Activated T-cell treated with anti-CD3 and anti-CD28 coated beads, Interleukin-2, amount 50 U/mL, for 4 hours (primary cell): Measurements from ENCODE around the gene INO80. TPM values are rescaled to one million over a fixed set of nuclear protein-coding genes. Genes with fewer than 3 reads are reported as not detected.

ENCODE experiments used
- ATAC-seq, 2 donors: fragments of 200-7000 bp; cut with Tn5 transposase; one replicate each; pipeline ENCODE4 v1.10.0; 2021
- DNase-seq: peaks from one replicate; pipeline ENCODE4 v3.0.0-alpha.2; 2020
- H3K27me3 Mint-ChIP-seq: one replicate; pipeline ENCODE4 v1.8.0; 2021; ENCODE audit warnings: low read depth, mixed read lengths
- H3K36me3 Mint-ChIP-seq: one replicate; pipeline ENCODE4 v1.8.0; 2022; ENCODE audit warnings: mixed read lengths; ENCODE audit not compliant: insufficient read depth
- H3K4me1 Mint-ChIP-seq: one replicate; pipeline ENCODE4 v1.8.0; 2021; ENCODE audit warnings: low read depth, mixed read lengths
- H3K4me3 Mint-ChIP-seq: one replicate; pipeline ENCODE4 v1.8.0; 2021; ENCODE audit warnings: mild to moderate bottlenecking, moderate library complexity, mixed read lengths
- H3K9me3 Mint-ChIP-seq: one replicate; pipeline ENCODE4 v1.8.0; 2021; ENCODE audit warnings: mixed read lengths
- total RNA-seq, 3 donors: library from RNA; stranded (reverse); gene quantifications; one replicate each; pipeline ENCODE4 v1.2.1, GENCODE V29; 2021

The INO80 gene
- total RNA-seq, 3 donors from 2014 or later, result 39.2 to 42.0 (median 40.5) TPM

DNA sequence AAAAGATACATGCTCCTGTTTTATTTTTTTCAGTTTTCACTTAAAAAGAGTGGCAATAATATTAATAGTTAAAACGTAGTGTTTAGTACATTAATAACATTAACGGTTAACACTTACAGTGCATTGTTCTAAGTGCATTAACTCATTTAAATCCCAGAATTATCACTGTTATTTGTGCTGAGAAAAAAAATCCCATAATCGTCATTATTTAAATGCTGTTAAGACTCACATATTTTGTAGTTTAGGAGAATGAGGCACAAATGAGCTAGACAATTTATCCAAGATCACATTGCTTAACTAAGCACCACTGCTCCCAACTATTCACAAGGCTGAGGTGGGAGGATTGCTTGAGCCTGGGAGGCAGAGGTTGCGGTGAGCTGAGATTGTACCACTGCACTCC, 127.9 kb downstream of the INO80 start:
- peaks cover 49% of the 10 kb centered on the region for H3K36me3 Mint-ChIP-seq
- ATAC-seq (no peak), DNase-seq (no peak)
- no peaks in the 10 kb centered on the region for H3K27me3 Mint-ChIP-seq
- peaks cover 15% of the 10 kb centered on the region for H3K4me1 Mint-ChIP-seq
- no peak overlapping the region for H3K4me3 Mint-ChIP-seq
- H3K9me3 Mint-ChIP-seq, result no peaks in the 10 kb centered on the region

DNA sequence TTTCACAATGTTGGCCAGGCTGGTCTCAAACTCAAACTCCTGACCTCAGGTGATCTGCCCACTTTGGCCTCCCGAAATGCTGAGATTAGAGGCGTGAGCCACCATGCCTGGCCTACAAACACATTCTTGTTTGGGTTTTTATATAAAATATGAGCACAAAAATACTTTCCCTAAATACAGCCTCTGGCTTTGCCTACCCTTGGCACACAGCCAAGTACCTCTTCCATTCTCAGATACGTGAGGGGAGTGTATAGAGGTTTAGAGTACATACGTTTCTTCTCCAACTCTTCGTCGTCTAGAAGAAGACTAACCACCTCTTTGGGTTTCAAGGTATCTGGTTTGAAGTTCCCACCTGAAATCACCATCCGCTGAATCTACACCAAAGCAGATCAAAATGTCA, 129.3 kb downstream of the INO80 start:
- DNase-seq, result no peak
- Mint-ChIP-seq H3K36me3 (peaks cover 54% of the 10 kb centered on the region), H3K9me3 (no peaks in the 10 kb centered on the region), H3K4me1 (peaks cover 15% of the 10 kb centered on the region), H3K27me3 (no peaks in the 10 kb centered on the region), H3K4me3 (no peak overlapping the region)
- ATAC-seq, result no peak

DNA sequence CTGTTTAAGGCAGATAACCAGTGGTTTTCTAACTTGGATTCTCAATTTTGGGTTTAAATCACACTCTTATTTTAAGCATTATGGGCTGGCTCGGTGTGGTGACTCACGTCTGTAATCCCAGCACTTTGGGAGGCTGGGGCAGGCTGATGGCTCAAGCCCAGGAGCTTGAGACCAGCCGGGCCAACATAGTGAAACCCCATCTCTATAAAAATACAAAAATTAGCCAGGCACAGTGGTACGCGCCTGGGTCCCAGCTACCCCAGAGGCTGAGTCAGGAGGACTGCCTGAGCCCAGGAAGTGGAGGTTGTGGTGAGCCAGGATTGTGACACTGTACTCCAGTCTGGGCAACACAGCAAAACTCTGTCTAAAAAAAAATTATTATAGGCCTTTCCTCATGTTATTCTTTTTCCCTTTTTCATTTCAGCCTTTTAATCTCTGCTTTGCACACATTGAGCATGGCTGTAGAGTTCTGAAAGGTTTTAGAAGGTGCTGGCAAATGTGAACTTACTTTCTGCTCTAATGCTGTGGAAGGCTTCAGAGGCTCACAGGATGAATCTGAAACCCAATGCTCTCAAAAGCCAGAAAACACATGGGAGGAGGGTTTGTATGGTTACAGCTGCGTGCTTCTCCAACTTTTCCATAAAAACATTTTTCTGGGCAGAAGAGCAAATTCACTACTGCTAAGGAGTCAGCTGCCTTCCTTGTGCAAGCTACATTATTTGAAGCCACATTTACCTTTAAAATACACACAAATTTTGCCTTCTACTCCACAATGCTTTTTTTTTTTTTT, 130.3 kb downstream of the INO80 start:
- Mint-ChIP-seq H3K36me3 (peaks cover 58% of the 10 kb centered on the region), H3K4me1 (peaks cover 9% of the 10 kb centered on the region), H3K4me3 (no peak overlapping the region), H3K27me3 (no peaks in the 10 kb centered on the region), H3K9me3 (no peaks in the 10 kb centered on the region)
- DNase-seq (no peak), ATAC-seq (no peak)

DNA sequence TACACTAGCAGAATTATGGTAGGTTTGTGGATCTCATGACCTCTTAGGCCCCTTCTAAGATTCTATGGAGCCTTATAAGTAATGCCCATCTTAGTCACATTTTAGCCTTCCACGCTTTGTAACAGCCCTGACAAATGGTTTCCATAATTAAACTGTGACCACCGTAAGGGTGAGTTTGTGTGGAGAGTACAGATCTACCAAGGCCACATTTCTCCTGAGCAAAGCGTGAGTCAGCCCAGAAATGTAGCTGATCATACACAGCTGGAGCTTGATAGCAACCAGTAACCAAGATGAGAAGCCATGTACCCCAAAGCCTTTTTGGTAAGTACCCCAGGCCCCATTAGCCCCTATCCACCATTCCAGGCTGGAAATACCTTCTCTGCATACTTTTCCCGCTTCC, 131.1 kb downstream of the INO80 start:
- Mint-ChIP-seq H3K36me3 (peaks cover 59% of the 10 kb centered on the region), H3K4me3 (no peak overlapping the region), H3K27me3 (no peaks in the 10 kb centered on the region), H3K9me3 (no peaks in the 10 kb centered on the region), H3K4me1 (peaks cover 2% of the 10 kb centered on the region)
- ATAC-seq (no peak), DNase-seq (no peak)

DNA sequence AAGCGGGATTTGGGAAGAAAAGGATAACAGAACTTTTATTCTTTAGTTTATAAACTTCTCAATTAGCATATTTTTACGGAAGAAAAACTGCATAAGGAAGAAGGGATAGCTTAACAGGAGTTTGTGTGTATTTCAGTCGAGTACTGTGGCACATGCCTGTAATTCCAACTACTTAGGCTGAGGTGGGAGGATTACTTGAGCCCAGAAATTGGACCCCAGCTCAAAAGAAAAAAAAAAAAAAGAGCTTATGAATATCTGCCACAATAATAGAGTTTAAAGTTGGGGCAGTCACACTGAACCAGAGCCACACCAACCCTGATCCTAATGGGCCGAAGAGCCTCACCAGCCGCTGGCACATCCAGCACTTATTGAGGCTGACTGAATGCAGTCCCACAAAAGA, 131.7 kb downstream of the INO80 start:
- H3K9me3 Mint-ChIP-seq, result no peaks in the 10 kb centered on the region
- no peaks in the 10 kb centered on the region for H3K27me3 Mint-ChIP-seq
- peaks cover 58% of the 10 kb centered on the region for H3K36me3 Mint-ChIP-seq

DNA sequence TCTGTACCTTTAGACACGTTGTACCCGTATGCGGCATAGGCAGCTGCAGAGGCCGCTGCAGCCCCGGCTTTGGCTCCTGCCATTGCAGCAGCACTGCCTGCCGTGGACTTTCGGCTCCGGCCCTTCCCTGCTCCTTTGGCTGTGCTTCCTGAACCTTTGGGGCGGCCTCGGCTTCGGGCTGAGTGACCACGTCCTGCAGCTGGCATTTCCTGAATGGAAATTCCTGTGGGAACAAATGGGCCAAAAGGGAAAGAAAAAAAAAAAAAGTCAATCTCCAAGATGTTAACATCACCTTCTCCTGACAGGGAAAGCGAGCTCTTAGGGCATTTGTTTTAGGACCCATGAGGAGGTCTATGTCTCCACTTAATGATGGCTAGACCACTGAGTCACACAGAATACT, 133.2 kb downstream of the INO80 start:
- no peaks in the 10 kb centered on the region for H3K9me3 Mint-ChIP-seq
- peaks cover 63% of the 10 kb centered on the region for H3K36me3 Mint-ChIP-seq
- ATAC-seq (no peak), DNase-seq (no peak)
- H3K27me3 Mint-ChIP-seq, result no peaks in the 10 kb centered on the region
- H3K4me3 Mint-ChIP-seq, result no peak overlapping the region
- H3K4me1 Mint-ChIP-seq, result no peaks in the 10 kb centered on the region

More for the DNA sequence above, 131.7 kb downstream of the INO80 start:
- H3K4me1 Mint-ChIP-seq, result no peaks in the 10 kb centered on the region
- ATAC-seq (no peak), DNase-seq (no peak)
- no peak overlapping the region for H3K4me3 Mint-ChIP-seq

DNA sequence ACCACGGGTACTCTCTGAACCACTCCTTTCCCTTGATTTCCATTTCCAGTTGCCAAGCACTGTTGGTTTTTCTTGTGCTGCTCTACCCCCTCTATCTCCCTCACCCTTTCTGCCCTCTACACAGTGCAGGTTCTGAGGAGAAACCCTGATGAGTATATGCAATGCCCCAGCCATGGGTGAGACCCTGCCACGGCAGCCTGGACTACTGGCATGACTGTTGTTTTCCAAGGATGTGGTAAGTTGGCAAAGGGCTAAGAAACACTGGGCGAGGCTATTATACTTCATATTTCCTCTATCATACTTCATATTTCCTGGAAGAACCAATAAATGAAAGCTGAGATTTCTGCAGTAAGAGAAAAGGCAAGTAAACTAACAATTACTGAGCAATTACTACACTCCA, 134.9 kb downstream of the INO80 start:
- Mint-ChIP-seq H3K4me3 (no peak overlapping the region), H3K9me3 (no peaks in the 10 kb centered on the region), H3K36me3 (peaks cover 57% of the 10 kb centered on the region), H3K4me1 (no peaks in the 10 kb centered on the region), H3K27me3 (no peaks in the 10 kb centered on the region)
- DNase-seq (no peak), ATAC-seq (no peak)

DNA sequence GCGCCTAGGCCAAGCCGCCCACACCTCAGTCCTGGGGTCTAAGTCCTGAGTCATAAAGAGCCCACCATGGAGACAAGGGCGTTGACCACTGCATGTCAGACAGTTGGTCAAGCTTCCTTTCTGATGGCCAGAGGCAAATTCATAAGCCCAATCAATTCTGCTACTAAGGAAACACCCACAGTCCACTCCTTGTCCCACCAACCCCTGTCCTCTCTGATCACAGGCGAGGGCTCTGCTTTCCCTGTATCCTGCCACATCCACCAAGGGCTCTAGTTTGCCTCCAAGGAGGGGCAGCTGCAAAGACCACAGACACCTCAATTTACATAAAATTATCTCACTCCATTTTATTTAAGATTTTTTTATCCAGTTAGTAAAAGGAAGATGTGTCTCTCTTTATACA, 137.5 kb downstream of the INO80 start:
- Mint-ChIP-seq H3K36me3 (peaks cover 47% of the 10 kb centered on the region), H3K9me3 (no peaks in the 10 kb centered on the region), H3K27me3 (no peaks in the 10 kb centered on the region), H3K4me3 (no peak overlapping the region), H3K4me1 (no peaks in the 10 kb centered on the region)
- DNase-seq (no peak), ATAC-seq (no peak)

DNA sequence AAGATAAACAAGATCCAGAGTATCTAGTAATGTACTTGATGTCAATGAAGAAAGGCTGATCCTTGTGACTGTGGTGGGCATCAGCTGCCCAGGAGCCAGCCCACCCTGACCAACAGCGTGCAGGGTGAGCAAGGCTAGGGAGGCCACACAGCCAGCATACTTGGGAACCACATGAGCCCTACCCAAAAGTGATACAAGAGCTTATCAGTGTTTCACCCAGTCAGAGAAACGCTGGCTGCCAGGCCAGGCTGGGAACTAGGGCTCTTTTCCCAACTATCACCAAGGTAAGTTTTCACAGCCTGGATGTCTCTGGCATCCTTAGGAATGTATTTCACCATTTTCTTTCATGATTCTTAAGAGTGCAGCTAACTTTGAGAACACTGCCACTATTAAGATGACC, 137.9 kb downstream of the INO80 start:
- ATAC-seq (no peak), DNase-seq (no peak)
- Mint-ChIP-seq H3K9me3 (no peaks in the 10 kb centered on the region), H3K27me3 (no peaks in the 10 kb centered on the region), H3K4me1 (no peaks in the 10 kb centered on the region), H3K36me3 (peaks cover 44% of the 10 kb centered on the region), H3K4me3 (no peak overlapping the region)

DNA sequence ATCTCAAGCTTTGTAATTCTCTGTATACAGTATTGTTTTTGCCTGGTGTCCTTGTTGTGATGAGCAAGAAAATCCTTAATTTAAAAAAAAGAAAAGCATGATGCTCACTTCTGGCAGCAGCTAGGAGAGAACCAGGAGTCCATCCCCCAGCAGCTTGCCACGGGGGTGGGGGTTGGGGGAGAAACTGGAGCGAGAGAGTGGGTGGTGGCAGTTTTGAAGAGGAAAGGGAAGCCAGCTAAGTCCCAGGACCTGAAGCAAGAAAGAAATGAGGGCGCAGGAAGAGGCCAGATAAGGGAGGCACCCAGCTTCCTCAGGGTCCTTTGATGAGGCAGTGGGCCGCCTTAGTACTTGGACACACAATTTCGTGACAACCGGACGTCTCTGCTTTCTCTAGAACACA, 139.3 kb downstream of the INO80 start:
- ATAC-seq (no peak), DNase-seq (no peak)
- no peaks in the 10 kb centered on the region for H3K27me3 Mint-ChIP-seq
- peaks cover 34% of the 10 kb centered on the region for H3K36me3 Mint-ChIP-seq
- no peaks in the 10 kb centered on the region for H3K9me3 Mint-ChIP-seq
- H3K4me1 Mint-ChIP-seq, result no peaks in the 10 kb centered on the region
- no peak overlapping the region for H3K4me3 Mint-ChIP-seq

DNA sequence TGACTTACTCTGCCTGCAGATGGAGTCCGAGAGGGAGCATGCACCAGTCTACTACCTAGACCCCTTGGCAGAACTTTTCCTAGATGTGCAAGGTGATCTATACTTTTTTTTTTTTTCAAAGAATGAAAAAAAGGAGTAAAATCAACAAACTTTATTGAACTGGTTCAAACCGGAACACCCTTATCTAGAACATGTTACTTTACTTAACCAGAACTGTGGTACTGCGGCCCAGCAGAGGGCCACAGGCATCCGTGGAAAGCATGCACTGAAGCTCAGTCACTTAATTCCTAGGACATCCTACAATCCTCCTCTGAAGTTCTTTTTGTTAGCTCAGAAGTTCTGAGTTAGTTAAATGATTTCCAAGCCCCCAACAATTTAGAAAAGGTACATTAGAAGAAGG, 141.2 kb downstream of the INO80 start:
- no peak overlapping the region for H3K4me3 Mint-ChIP-seq
- peaks cover 16% of the 10 kb centered on the region for H3K36me3 Mint-ChIP-seq
- no peaks in the 10 kb centered on the region for H3K9me3 Mint-ChIP-seq
- DNase-seq, result no peak
- ATAC-seq, result no peak
- H3K27me3 Mint-ChIP-seq, result no peaks in the 10 kb centered on the region
- no peaks in the 10 kb centered on the region for H3K4me1 Mint-ChIP-seq

DNA sequence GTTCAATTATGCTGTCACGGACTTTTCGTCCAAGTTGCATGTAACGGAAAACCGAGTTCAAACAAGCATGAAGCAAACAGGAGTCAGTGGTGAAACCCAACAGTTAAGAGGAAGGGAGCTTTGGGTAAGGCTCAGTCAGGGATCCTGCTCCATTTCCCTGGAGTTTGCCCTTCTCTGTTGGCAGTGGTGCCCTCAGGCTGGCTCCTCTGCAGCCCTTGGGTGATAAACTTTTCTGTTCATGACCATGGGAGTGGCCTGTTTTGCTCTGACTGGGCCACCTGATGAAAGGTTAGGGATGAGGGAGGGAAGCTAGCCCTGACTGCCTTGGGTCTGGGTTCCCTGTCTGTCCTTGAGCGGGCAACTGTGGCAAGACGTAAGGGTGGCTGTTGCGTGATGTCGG, 146.7 kb downstream of the INO80 start:
- H3K4me3 Mint-ChIP-seq, result no peak overlapping the region
- no peaks in the 10 kb centered on the region for H3K36me3 Mint-ChIP-seq
- DNase-seq (no peak), ATAC-seq (no peak)
- H3K27me3 Mint-ChIP-seq, result no peaks in the 10 kb centered on the region
- no peaks in the 10 kb centered on the region for H3K9me3 Mint-ChIP-seq
- no peaks in the 10 kb centered on the region for H3K4me1 Mint-ChIP-seq

DNA sequence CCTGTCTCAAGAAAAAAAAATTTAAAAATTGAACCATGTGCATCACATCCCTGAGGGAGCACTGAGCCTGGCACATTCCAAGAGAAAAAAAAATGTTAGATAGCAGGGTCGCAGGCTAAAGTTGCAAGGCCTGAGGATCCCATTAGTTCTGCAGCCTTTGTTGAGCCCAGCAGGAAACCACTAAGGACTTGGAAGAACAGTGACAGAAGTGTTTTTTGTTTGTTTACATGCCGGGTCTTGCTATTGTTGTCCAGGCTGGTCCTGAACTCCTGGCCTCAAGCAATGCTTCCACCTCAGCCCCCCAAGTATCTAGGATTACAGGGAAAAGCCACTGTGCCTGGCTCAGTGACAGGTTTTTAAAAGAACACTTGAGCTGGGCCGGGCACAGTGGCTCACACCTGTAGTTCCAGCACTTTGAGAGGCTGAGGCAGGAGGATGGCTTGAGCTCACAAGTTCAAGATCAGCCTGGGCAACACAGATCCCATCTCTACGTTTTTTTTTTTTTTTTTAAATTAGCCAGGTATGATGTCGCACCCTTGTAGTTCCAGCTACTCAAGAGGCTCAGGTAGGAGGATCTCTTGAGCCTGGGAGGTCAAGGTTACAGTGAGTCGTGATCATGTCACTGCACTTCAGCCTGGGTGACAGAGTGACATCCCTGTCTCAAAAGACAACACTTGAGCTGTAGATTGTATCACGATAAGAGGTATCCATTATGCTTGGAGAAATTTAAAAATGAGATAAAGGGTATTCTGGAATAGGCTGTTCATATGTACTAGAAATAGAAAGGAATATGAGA, 147.6 kb downstream of the INO80 start:
- H3K4me1 Mint-ChIP-seq, result no peaks in the 10 kb centered on the region
- no peaks in the 10 kb centered on the region for H3K36me3 Mint-ChIP-seq
- no peak overlapping the region for H3K4me3 Mint-ChIP-seq
- no peaks in the 10 kb centered on the region for H3K9me3 Mint-ChIP-seq
- DNase-seq (no peak), ATAC-seq (no peak)
- H3K27me3 Mint-ChIP-seq, result no peaks in the 10 kb centered on the region

DNA sequence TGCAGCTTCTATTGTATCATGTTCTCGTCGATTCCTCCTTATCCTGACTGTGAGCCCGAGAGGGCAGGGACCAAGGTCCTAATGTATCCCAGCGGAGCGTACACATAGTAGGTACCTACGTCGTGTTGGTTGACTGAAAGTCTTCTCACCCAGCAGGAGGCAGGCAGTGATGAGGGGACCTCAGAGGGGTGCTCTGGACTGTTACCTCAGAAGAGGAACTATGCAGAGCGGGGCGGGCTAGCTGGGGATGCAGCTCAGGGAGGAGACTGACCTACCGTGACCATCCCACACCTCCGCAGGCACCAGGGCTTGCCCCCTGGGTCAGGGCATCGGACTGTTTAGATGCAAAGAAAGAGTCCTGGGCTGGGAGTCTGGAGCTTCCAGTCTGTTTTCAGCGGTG, 151.4 kb downstream of the INO80 start:
- no peaks in the 10 kb centered on the region for H3K27me3 Mint-ChIP-seq
- H3K4me1 Mint-ChIP-seq, result no peaks in the 10 kb centered on the region
- no peaks in the 10 kb centered on the region for H3K36me3 Mint-ChIP-seq
- ATAC-seq (no peak), DNase-seq (no peak)
- H3K4me3 Mint-ChIP-seq, result no peak overlapping the region
- no peaks in the 10 kb centered on the region for H3K9me3 Mint-ChIP-seq

DNA sequence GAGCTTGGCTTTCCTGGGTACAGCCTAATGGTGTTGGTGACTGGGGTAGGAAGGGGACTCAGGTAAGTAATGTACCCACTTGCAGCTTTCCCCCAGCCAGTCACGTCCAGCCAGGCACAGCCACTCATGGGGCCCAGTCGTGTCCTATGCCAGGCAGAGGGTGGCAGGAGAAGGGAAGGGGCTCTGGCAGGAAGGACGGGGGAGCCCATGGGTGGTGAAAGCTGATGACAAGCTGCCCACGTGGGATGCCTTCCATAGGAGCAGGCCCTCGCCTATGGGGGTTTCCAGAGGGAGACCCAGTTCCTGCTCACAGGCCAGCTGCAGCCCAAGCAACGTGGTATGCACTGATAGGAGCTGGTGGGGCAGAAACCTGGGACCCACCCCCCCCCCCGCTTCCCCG, 152.1 kb downstream of the INO80 start:
- Mint-ChIP-seq H3K4me3 (no peak overlapping the region), H3K4me1 (no peaks in the 10 kb centered on the region), H3K27me3 (no peaks in the 10 kb centered on the region), H3K9me3 (no peaks in the 10 kb centered on the region), H3K36me3 (no peaks in the 10 kb centered on the region)
- ATAC-seq, result no peak
- DNase-seq, result no peak
